Common myeloid progenitor, CD34-positive (primary cell): ENCODE measurements around the gene ATXN7.

Source experiments
- CTCF ChIA-PET: fragments of 350-600 bp; sonication (Branson Sonifier 250); formaldehyde crosslinking; loops from one replicate; lab custom pipeline; 2021; ENCODE audit warnings: antibody characterized with exemption; lab: Charles Lee
- POLR2A ChIA-PET: fragments of 350-600 bp; sonication (Branson Sonifier 250); formaldehyde crosslinking; loops from one replicate; lab custom pipeline; 2021; ENCODE audit warnings: antibody characterized with exemption; lab: Charles Lee
- DNase-seq, 3 donors: peaks; one replicate each; pipeline versions ENCODE4 v3.0.0 to v3.0.0-alpha.2; 2013
- H3K27ac ChIP-seq, 2 experiments: 1 replicate in 1 of 2; 2 replicates in 1 of 2; pipeline ENCODE4 v1.7.0; 2013; ENCODE audit warnings: inconsistent platforms in 2 of 2, low read length in 2 of 2, mild to moderate bottlenecking in 2 of 2, low read depth in 1 of 2, moderate library complexity in 1 of 2; ENCODE audit not compliant: severe bottlenecking in 2 of 2, insufficient read depth in 1 of 2, poor library complexity in 1 of 2
- H3K27me3 ChIP-seq, 5 experiments: replicated peaks in 2 of 5; 1 replicate in 3 of 5; 2 replicates in 2 of 5; pipeline versions ENCODE4 v1.6.1 to v1.7.0; 2013; ENCODE audit warnings: low read length in 4 of 5, mild to moderate bottlenecking in 2 of 5, moderate library complexity in 2 of 5, inconsistent platforms in 1 of 5; ENCODE audit not compliant: insufficient read depth in 5 of 5, control insufficient read depth in 4 of 5
- H3K36me3 ChIP-seq, 4 experiments: 1 replicate in 2 of 4; 2 replicates in 2 of 4; pipeline versions ENCODE4 v1.6.1 to v1.7.0; 2013; ENCODE audit warnings: low read length in 3 of 4, control low read depth in 1 of 4, mild to moderate bottlenecking in 1 of 4; ENCODE audit not compliant: control insufficient read depth in 4 of 4, insufficient read depth in 4 of 4
- H3K4me1 ChIP-seq, 4 experiments: 1 replicate in 3 of 4; 2 replicates in 1 of 4; pipeline versions ENCODE4 v1.6.1 to v1.7.1; 2013; ENCODE audit warnings: low read length in 3 of 4, mild to moderate bottlenecking in 3 of 4, control low read depth in 1 of 4, inconsistent platforms in 1 of 4, moderate library complexity in 1 of 4; ENCODE audit not compliant: control insufficient read depth in 4 of 4, insufficient read depth in 4 of 4; ENCODE audit errors: control extremely low read depth in 1 of 4
- H3K4me3 ChIP-seq, 7 experiments: 1 replicate in 4 of 7; 2 replicates in 3 of 7; pipeline versions ENCODE4 v1.5.1 to v1.7.0; 2013; ENCODE audit warnings: mild to moderate bottlenecking in 7 of 7, low read length in 6 of 7, moderate library complexity in 6 of 7, inconsistent platforms in 2 of 7, low read depth in 2 of 7, control low read depth in 1 of 7; ENCODE audit not compliant: insufficient read depth in 4 of 7, control insufficient read depth in 1 of 7; ENCODE audit errors: extremely low read depth in 1 of 7
- H3K9me3 ChIP-seq, 5 experiments: 1 replicate in 4 of 5; 2 replicates in 1 of 5; pipeline versions ENCODE4 v1.6.1 to v1.7.1; 2013; ENCODE audit warnings: low read length in 4 of 5, mild to moderate bottlenecking in 2 of 5, inconsistent platforms in 1 of 5, low read depth in 1 of 5, moderate library complexity in 1 of 5; ENCODE audit not compliant: control insufficient read depth in 4 of 5, insufficient read depth in 2 of 5; ENCODE audit errors: control extremely low read depth in 1 of 5
- WGBS: methylation state at CpG from one replicate; pipeline ENCODE4 v1.1.5; 2013; ENCODE audit not compliant: insufficient coverage; 5-methylcytosine and 5-hydroxymethylcytosine counted together

The ATXN7 gene

GRCh38 chr3:64019271-64019670 lies 155.6 kb downstream of the ATXN7 start:
- H3K27ac ChIP-seq, result peak overlapping the region in 1 of 2 experiments; percentile 7
- POLR2A ChIA-PET, result interaction anchor here (2.3 kb wide), 1 partner anchor 11 kb away, joined by 9 read pairs; no protein-coding TSS in a partner anchor

GRCh38 chr3:64019879-64020278 lies 156.2 kb downstream of the ATXN7 start:
- Histone ChIP-seq H3K36me3 (peaks cover 12 to 47% (median 32%) of the 10 kb centered on the region in 4 experiments), H3K9me3 (no peaks in the 10 kb centered on the region), H3K27ac (no peak overlapping the region), H3K27me3 (no peaks in the 10 kb centered on the region), H3K4me1 (peaks cover 8 to 20% (median 12%) of the 10 kb centered on the region in 4 experiments), H3K4me3 (no peak overlapping the region)
- ChIA-PET CTCF (interaction anchor here (1.0 kb wide), 1 partner anchor 16 kb away, joined by 3 read pairs; no protein-coding TSS in a partner anchor), POLR2A (no interaction called here)
- no peak for DNase-seq
- WGBS, result no CpG with 5 or more reads among the region's 2 CpGs

More at GRCh38 chr3:64019271-64019670, 155.6 kb downstream of the ATXN7 start:
- Histone ChIP-seq H3K27me3 (no peaks in the 10 kb centered on the region), H3K9me3 (no peaks in the 10 kb centered on the region), H3K4me1 (peaks cover 8 to 20% (median 12%) of the 10 kb centered on the region in 4 experiments), H3K36me3 (peaks cover 16 to 53% (median 38%) of the 10 kb centered on the region in 4 experiments), H3K4me3 (no peak overlapping the region)
- DNase-seq, result no peak
- WGBS, result 100% methylated on average over 2 of the region's 3 CpGs
- CTCF ChIA-PET, result interaction anchor here (1.3 to 1.9 kb wide), 2 partner anchors 9 to 11 kb away, joined by 3 to 9 read pairs; no protein-coding TSS in a partner anchor

GRCh38 chr3:64021922-64022321 lies 158.3 kb downstream of the ATXN7 start:
- CTCF ChIA-PET, result interaction anchor here (0.5 to 2.3 kb wide), 5 partner anchors 11 to 426 kb away, joined by 3 to 13 read pairs (median 4); no protein-coding TSS in a partner anchor
- H3K4me3 ChIP-seq, result peak overlapping the region in 6 of 7 experiments; percentile 75 to 98 (median 94)

GRCh38 chr3:64022451-64023186 lies 159.0 kb downstream of the ATXN7 start:
- Histone ChIP-seq H3K4me3 (peak overlapping the region; percentile 75 to 98 (median 94)), H3K27ac (peak overlapping the region; percentile 91 to 95), H3K27me3 (peaks cover 2 to 7% (median 6%) of the 10 kb centered on the region in 5 experiments), H3K36me3 (peaks cover 6 to 30% (median 19%) of the 10 kb centered on the region in 4 experiments), H3K4me1 (peaks cover 8 to 20% (median 12%) of the 10 kb centered on the region in 4 experiments), H3K9me3 (no peaks in the 10 kb centered on the region)
- peak in 2 of 3 donors; percentile 44 to 57 for DNase-seq
- ChIA-PET CTCF (interaction anchor here (0.5 to 2.9 kb wide), 14 partner anchors 10 to 462 kb away, joined by 3 to 13 read pairs (median 3); no protein-coding TSS in a partner anchor), POLR2A (interaction anchor here (1.5 kb wide), 1 partner anchor 10 kb away, joined by 3 read pairs; no protein-coding TSS in a partner anchor)
- WGBS, result 4% methylated on average over 17 of the region's 24 CpGs

More at GRCh38 chr3:64021922-64022321, 158.3 kb downstream of the ATXN7 start:
- POLR2A ChIA-PET, result interaction anchor here (1.5 kb wide), 1 partner anchor 9 kb away, joined by 3 read pairs; no protein-coding TSS in a partner anchor
- H3K27me3 ChIP-seq, result peaks cover 0 to 4% (median 0%) of the 10 kb centered on the region in 5 experiments
- DNase-seq, result peak; percentile 56 to 82 (median 75)
- 41% methylated on average over 3 of the region's 6 CpGs for WGBS
- no peaks in the 10 kb centered on the region for H3K9me3 ChIP-seq
- H3K36me3 ChIP-seq, result peaks cover 10 to 37% (median 22%) of the 10 kb centered on the region in 4 experiments
- peak overlapping the region in 1 of 2 experiments; percentile 95 for H3K27ac ChIP-seq
- peaks cover 8 to 20% (median 12%) of the 10 kb centered on the region in 4 experiments for H3K4me1 ChIP-seq

- Histone ChIP-seq H3K27me3 (peaks cover 2 to 13% (median 10%) of the 10 kb centered on the region in 5 experiments), H3K36me3 (peaks cover 6 to 23% (median 14%) of the 10 kb centered on the region in 4 experiments), H3K4me3 (peak within 1 kb of the TSS; percentile 75 to 98 (median 94)), H3K27ac (peak within 1 kb of the TSS; percentile 91 to 95), H3K4me1 (peaks cover 8 to 20% (median 12%) of the 10 kb centered on the region in 4 experiments), H3K9me3 (no peaks in the 10 kb centered on the region)
- DNase-seq, result peak; percentile 90 to 94 (median 93)
- POLR2A ChIA-PET, result no interaction called here
- WGBS, result 0% methylated on average over 46 of the region's 59 CpGs
- CTCF ChIA-PET, result interaction anchor here (0.6 to 2.9 kb wide), 16 partner anchors 8 to 461 kb away, joined by 3 to 13 read pairs (median 3); no protein-coding TSS in a partner anchor
These were observed 159.7 kb downstream of the ATXN7 start, which contains the start of gene PSMD6 for GRCh38 chr3:64023187-64023860. Gene PSMD6, minus strand, starts transcription at chr3:64023494. Its CDS starts 75 bp downstream, at chr3:64023419.

GRCh38 chr3:64023861-64024223 lies 160.2 kb downstream of the ATXN7 start:
- ChIA-PET CTCF (interaction anchor here (0.5 to 2.9 kb wide), 15 partner anchors 9 to 904 kb away, joined by 3 to 13 read pairs (median 4); no protein-coding TSS in a partner anchor), POLR2A (no interaction called here)
- Histone ChIP-seq H3K27ac (peak overlapping the region in 1 of 2 experiments; percentile 95), H3K36me3 (peaks cover 6 to 18% (median 11%) of the 10 kb centered on the region in 4 experiments), H3K27me3 (peaks cover 6 to 17% (median 12%) of the 10 kb centered on the region in 5 experiments), H3K4me1 (peaks cover 8 to 20% (median 12%) of the 10 kb centered on the region in 4 experiments), H3K4me3 (peak overlapping the region in 6 of 7 experiments; percentile 3 to 98 (median 92)), H3K9me3 (no peaks in the 10 kb centered on the region)
- DNase-seq, result no peak
- 96% methylated on average over 4 of the region's 5 CpGs for WGBS
